ENCODE results near the gene ARL15. TPM values are rescaled to one million over a fixed set of nuclear protein-coding genes. Genes with fewer than 3 reads are reported as not detected.

The ARL15 gene
- total RNA-seq, 6 experiments from 2014 or later: 9.8 to 16.0 (median 13.4) TPM

DNA sequence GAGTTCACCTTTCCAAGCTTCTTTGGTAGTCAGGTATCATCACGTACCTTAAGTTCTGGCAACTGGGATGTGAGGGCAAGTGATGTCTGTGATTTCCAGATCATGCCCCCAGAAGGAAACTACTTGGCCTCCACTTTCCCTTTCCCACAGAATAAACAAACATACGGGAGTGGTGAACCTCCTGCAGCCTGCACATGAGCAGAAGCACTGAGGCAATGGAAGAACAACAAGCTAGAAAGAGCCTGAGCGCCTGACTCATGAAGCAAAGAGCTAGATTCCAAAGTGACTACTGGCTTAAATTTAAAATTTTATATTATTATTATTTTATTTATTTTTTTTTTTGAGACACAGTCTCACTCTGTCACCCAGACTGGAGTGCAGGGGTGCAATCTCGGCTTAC lies 35.0 kb downstream of the ARL15 start:
- Mint-ChIP-seq H3K9me3 (no peaks in the 10 kb centered on the region), H3K4me3 (no peak overlapping the region), H3K4me1 (ENCODE audit: low read depth) (peaks cover 20% of the 10 kb centered on the region), H3K36me3 (ENCODE audit: low read depth) (peaks cover 5% of the 10 kb centered on the region; the same call in 1 of the 2 replicates), H3K27ac (no peak overlapping the region), H3K27me3 (ENCODE audit: insufficient read depth) (no peaks in the 10 kb centered on the region)
- TF ChIP-seq, protein P1, sequence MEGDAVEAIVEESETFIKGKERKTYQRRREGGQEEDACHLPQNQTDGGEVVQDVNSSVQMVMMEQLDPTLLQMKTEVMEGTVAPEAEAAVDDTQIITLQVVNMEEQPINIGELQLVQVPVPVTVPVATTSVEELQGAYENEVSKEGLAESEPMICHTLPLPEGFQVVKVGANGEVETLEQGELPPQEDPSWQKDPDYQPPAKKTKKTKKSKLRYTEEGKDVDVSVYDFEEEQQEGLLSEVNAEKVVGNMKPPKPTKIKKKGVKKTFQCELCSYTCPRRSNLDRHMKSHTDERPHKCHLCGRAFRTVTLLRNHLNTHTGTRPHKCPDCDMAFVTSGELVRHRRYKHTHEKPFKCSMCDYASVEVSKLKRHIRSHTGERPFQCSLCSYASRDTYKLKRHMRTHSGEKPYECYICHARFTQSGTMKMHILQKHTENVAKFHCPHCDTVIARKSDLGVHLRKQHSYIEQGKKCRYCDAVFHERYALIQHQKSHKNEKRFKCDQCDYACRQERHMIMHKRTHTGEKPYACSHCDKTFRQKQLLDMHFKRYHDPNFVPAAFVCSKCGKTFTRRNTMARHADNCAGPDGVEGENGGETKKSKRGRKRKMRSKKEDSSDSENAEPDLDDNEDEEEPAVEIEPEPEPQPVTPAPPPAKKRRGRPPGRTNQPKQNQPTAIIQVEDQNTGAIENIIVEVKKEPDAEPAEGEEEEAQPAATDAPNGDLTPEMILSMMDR (IDR thresholded peaks at IDR 0.05): no peak
- no peak for DNase-seq

DNA sequence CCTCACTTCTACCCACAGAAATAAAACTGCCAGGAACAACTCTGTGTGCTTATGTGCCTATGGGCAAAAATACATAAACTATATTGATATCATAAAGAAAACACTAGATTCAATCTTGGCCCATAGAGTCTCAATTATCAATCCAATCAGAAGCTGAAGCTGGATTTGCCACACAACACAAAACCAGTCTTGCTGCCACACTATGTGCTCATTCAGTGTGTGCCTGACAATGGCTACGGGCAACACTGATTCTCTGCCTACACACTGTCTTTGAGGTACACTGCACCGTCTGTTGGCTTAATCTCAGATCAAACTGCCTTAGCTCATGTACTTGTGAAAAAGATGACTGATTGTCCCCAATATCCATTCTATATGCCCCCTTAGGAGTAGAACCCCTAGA lies 35.4 kb downstream of the ARL15 start:
- peaks cover 20% of the 10 kb centered on the region for H3K4me1 Mint-ChIP-seq (ENCODE audit: low read depth)
- H3K4me3 Mint-ChIP-seq: no peak overlapping the region
- peaks cover 1% of the 10 kb centered on the region; the same call in 1 of the 2 replicates for H3K36me3 Mint-ChIP-seq (ENCODE audit: low read depth)
- no peak overlapping the region for H3K27ac Mint-ChIP-seq
- TF ChIP-seq, protein P1 (IDR thresholded peaks at IDR 0.05): no peak
- H3K27me3 Mint-ChIP-seq (ENCODE audit: insufficient read depth): no peaks in the 10 kb centered on the region
- no peak for DNase-seq
- no peaks in the 10 kb centered on the region for H3K9me3 Mint-ChIP-seq

DNA sequence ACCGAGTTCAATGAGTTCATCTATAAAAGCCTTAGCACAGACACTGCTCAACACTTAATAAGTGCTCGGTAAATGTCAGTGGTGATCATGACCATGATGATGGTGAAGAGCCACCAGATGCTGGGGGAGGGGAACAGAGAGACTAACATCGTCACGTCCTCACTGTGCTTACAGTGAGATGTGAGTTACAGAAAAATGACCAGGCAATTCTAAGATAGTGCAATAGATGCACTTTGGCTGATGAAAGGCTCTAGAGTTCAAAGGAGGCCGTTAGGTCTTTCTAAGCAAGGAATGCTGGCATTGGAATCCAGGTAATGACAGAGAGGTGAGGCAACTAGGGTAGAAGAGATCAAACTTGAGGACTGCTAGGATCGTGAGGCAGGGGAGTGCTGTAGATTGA lies 36.7 kb downstream of the ARL15 start:
- TF ChIP-seq, protein P1 (IDR thresholded peaks at IDR 0.05): no peak
- no peak overlapping the region for H3K27ac Mint-ChIP-seq
- no peak for DNase-seq
- no peaks in the 10 kb centered on the region for H3K9me3 Mint-ChIP-seq
- H3K4me3 Mint-ChIP-seq: no peak overlapping the region
- H3K36me3 Mint-ChIP-seq (ENCODE audit: low read depth): no peaks in the 10 kb centered on the region
- H3K4me1 Mint-ChIP-seq (ENCODE audit: low read depth): peaks cover 20% of the 10 kb centered on the region
- H3K27me3 Mint-ChIP-seq (ENCODE audit: insufficient read depth): no peaks in the 10 kb centered on the region

DNA sequence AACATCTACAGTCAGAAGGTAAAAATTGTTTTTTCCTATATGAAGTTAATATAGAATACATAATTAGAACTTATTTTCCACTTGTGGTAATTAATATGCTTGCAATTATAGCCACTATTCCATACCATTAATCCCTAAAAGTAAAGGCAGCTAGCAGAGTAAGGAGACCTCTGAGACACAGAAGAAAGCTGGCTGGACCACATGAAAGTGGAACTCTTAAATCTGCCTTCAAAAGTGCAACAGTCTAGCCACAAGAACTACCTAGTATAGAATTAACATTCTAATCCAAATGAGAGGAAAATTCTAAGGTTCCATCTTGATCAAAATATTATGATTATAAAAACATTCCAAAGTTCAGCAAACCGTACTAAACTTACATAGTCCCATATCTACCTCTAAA lies 37.6 kb downstream of the ARL15 start:
- no peak for DNase-seq
- no peak overlapping the region for H3K27ac Mint-ChIP-seq
- H3K4me3 Mint-ChIP-seq: no peak overlapping the region
- TF ChIP-seq, protein P1 (IDR thresholded peaks at IDR 0.05): no peak
- H3K9me3 Mint-ChIP-seq: no peaks in the 10 kb centered on the region
- peaks cover 11% of the 10 kb centered on the region for H3K4me1 Mint-ChIP-seq (ENCODE audit: low read depth)
- H3K36me3 Mint-ChIP-seq (ENCODE audit: low read depth): no peaks in the 10 kb centered on the region
- H3K27me3 Mint-ChIP-seq (ENCODE audit: insufficient read depth): no peaks in the 10 kb centered on the region

DNA sequence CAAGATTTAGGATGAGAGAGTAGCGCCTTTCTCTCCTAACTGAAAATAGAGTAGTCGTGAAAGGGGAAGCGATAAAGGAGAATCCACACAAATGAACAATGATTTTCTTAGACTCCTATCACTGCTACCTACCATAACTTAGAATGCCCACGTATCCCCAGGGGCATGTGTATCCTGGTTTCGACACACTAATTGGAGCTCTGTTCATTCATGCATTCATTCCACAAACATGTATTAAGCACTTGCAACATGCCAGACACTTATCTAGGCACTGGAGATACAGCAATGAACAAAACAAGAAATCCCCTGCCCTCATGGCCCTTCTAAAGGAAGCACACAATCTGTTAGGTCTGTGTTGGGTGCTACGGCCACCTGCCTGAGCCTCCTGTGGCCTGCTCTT lies 40.0 kb downstream of the ARL15 start:
- no peak overlapping the region for H3K27ac Mint-ChIP-seq
- no peaks in the 10 kb centered on the region for H3K27me3 Mint-ChIP-seq (ENCODE audit: insufficient read depth)
- no peak for DNase-seq
- peaks cover 3% of the 10 kb centered on the region; the same call in 1 of the 2 replicates for H3K4me1 Mint-ChIP-seq (ENCODE audit: low read depth)
- no peak overlapping the region for H3K4me3 Mint-ChIP-seq
- H3K9me3 Mint-ChIP-seq: no peaks in the 10 kb centered on the region
- TF ChIP-seq, protein P1 (IDR thresholded peaks at IDR 0.05): no peak
- no peaks in the 10 kb centered on the region for H3K36me3 Mint-ChIP-seq (ENCODE audit: low read depth)

DNA sequence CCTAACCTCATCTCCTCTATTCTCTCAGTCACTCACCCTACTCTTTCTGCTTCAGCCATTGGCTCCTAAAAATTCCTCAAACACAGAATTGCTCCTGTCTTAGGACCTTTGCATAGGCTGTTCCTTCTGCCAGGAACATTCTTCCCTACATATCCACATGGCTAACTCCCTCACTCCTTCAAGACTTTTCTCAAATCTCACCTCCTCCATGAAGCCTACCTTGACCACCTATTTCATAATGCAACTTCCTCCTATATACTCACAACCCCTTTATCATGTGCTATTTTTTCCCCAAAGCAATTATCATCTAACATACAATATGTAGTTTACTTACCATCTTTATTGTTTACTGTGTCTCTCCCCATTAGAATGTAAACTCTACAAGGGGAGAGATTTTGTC lies 45.8 kb downstream of the ARL15 start:
- Mint-ChIP-seq H3K36me3 (ENCODE audit: low read depth) (no peaks in the 10 kb centered on the region), H3K27me3 (ENCODE audit: insufficient read depth) (no peaks in the 10 kb centered on the region), H3K9me3 (no peaks in the 10 kb centered on the region), H3K4me3 (no peak overlapping the region), H3K4me1 (ENCODE audit: low read depth) (peaks cover 5% of the 10 kb centered on the region), H3K27ac (no peak overlapping the region)
- no peak for DNase-seq
- TF ChIP-seq, protein P1 (IDR thresholded peaks at IDR 0.05): no peak

Data from HFFc6 (cell line).